Esophagus (tissue), 2 donors: ENCODE data around the gene PNPLA2. TPM values are rescaled to one million over a fixed set of nuclear protein-coding genes. Genes with fewer than 3 reads are reported as not detected.
A peak's percentile ranks its signal among the peaks of the same experiment; 100 is the strongest.

ENCODE experiments used
- H3K27ac ChIP-seq, 2 donors: one replicate each; pipeline ENCODE4 v1.5.1; 2013; ENCODE audit warnings: low read depth in 2 of 2, mild to moderate bottlenecking in 2 of 2, inconsistent platforms in 1 of 2, low read length in 1 of 2, moderate library complexity in 1 of 2
- H3K27me3 ChIP-seq, 2 donors: one replicate each; pipeline ENCODE4 v1.6.1; 2013; ENCODE audit warnings: low read length in 2 of 2, control low read depth in 1 of 2, mild to moderate bottlenecking in 1 of 2; ENCODE audit not compliant: insufficient read depth in 2 of 2, control insufficient read depth in 1 of 2
- H3K36me3 ChIP-seq, 2 donors: one replicate each; pipeline ENCODE4 v1.6.1; 2013; ENCODE audit warnings: low read length in 1 of 2; ENCODE audit not compliant: control insufficient read depth in 2 of 2, insufficient read depth in 2 of 2
- H3K4me1 ChIP-seq, 2 donors: one replicate each; pipeline ENCODE4 v1.6.1; 2013; ENCODE audit warnings: low read length in 1 of 2; ENCODE audit not compliant: control insufficient read depth in 2 of 2, insufficient read depth in 2 of 2
- H3K4me3 ChIP-seq, 2 donors: one replicate each; pipeline ENCODE4 v1.5.1; 2013; ENCODE audit warnings: low read length in 2 of 2, mild to moderate bottlenecking in 2 of 2, low read depth in 1 of 2, moderate library complexity in 1 of 2
- H3K9me3 ChIP-seq, 2 donors: one replicate each; pipeline ENCODE4 v1.6.1; 2013; ENCODE audit warnings: mild to moderate bottlenecking in 2 of 2, low read depth in 1 of 2, low read length in 1 of 2, moderate library complexity in 1 of 2; ENCODE audit not compliant: control insufficient read depth in 2 of 2, insufficient read depth in 1 of 2
- WGBS, 2 donors: extraction: QIAGEN DNeasy Blood & Tissue Kit; methylation state at CpG; one replicate each; pipeline ENCODE4 v1.1.7; 2013; 5-methylcytosine and 5-hydroxymethylcytosine counted together
- polyA plus RNA-seq, 2 donors: library from polyadenylated mRNA; stranded (reverse); fragments of 200-250 nt; gene quantifications; one replicate each; pipeline ENCODE4 v1.2.3, GENCODE V29; 2013
- donor health status: healthy with polysubstance abuse.
- donor health status: Bipolar disorder and iron deficiency.

PNPLA2 gene
- polyA plus RNA-seq, 2 donors: 51.7 to 53.2 TPM

GRCh38 chr11:774873-775592 lies 43.7 kb upstream of the PNPLA2 start:
- Histone ChIP-seq H3K27me3 (no peaks in the 10 kb centered on the region), H3K4me3 (no peak overlapping the region), H3K27ac (peak overlapping the region; percentile 10 to 63), H3K9me3 (no peaks in the 10 kb centered on the region), H3K4me1 (peaks cover 13 to 27% of the 10 kb centered on the region in 2 donors), H3K36me3 (peaks cover 14 to 45% of the 10 kb centered on the region in 2 donors)
- 66 to 78% methylated on average over 19 to 20 of the region's 20 CpGs for WGBS, 2 donors

- Histone ChIP-seq H3K4me3 (peak overlapping the region; percentile 59 to 94), H3K27me3 (no peaks in the 10 kb centered on the region), H3K27ac (peak overlapping the region; percentile 4 to 81), H3K4me1 (peaks cover 13 to 27% of the 10 kb centered on the region in 2 donors), H3K36me3 (peaks cover 3 to 39% of the 10 kb centered on the region in 2 donors), H3K9me3 (no peaks in the 10 kb centered on the region)
- WGBS, 2 donors: 31 to 34% methylated on average over 11 of the region's 11 CpGs
Measured at GRCh38 chr11:776263-776560, 42.5 kb upstream of the PNPLA2 start.

- H3K4me3 ChIP-seq: peak overlapping the region; percentile 59 to 94
- peaks cover 13 to 27% of the 10 kb centered on the region in 2 donors for H3K4me1 ChIP-seq
- no peaks in the 10 kb centered on the region for H3K9me3 ChIP-seq
- no peaks in the 10 kb centered on the region for H3K27me3 ChIP-seq
- WGBS, 2 donors: 0 to 1% methylated on average over 45 to 62 of the region's 65 CpGs
- peak overlapping the region; percentile 81 to 83 for H3K27ac ChIP-seq
- H3K36me3 ChIP-seq: peaks cover 3 to 34% of the 10 kb centered on the region in 2 donors
Measured at GRCh38 chr11:776561-777287, 42.0 kb upstream of the PNPLA2 start.

GRCh38 chr11:777288-778255 lies 41.1 kb upstream of the PNPLA2 start, which contains the start of gene GATD1:
GATD1 (minus strand) TSS chr11:777487; CDS start chr11:777462, 25 bp downstream.
- Histone ChIP-seq H3K27me3 (no peaks in the 10 kb centered on the region), H3K36me3 (peaks cover 3 to 28% of the 10 kb centered on the region in 2 donors), H3K9me3 (no peaks in the 10 kb centered on the region), H3K4me1 (peaks cover 13 to 35% of the 10 kb centered on the region in 2 donors), H3K27ac (peak within 1 kb of the TSS; percentile 81 to 83), H3K4me3 (peak within 1 kb of the TSS; percentile 59 to 94)
- 1% methylated on average over 93 to 110 of the region's 110 CpGs for WGBS, 2 donors

GRCh38 chr11:778976-779954 lies 39.4 kb upstream of the PNPLA2 start:
- Histone ChIP-seq H3K27ac (no peak overlapping the region), H3K4me1 (peaks cover 13 to 39% of the 10 kb centered on the region in 2 donors), H3K27me3 (no peaks in the 10 kb centered on the region), H3K4me3 (no peak overlapping the region), H3K36me3 (peaks cover 0 to 15% of the 10 kb centered on the region in 2 donors), H3K9me3 (no peaks in the 10 kb centered on the region)
- WGBS, 2 donors: 93% methylated on average over 23 of the region's 23 CpGs

- Histone ChIP-seq H3K4me3 (no peak overlapping the region), H3K4me1 (peaks cover 9 to 36% of the 10 kb centered on the region in 2 donors), H3K27me3 (no peaks in the 10 kb centered on the region), H3K36me3 (peaks cover 0 to 11% of the 10 kb centered on the region in 2 donors), H3K9me3 (no peaks in the 10 kb centered on the region), H3K27ac (no peak overlapping the region)
- WGBS, 2 donors: 95 to 97% methylated on average over 16 of the region's 16 CpGs
Measured at GRCh38 chr11:779955-780532, 38.7 kb upstream of the PNPLA2 start.

GRCh38 chr11:782264-783174 lies 36.2 kb upstream of the PNPLA2 start:
- WGBS, 2 donors: 68 to 76% methylated on average over 35 to 36 of the region's 36 CpGs
- no peak overlapping the region for H3K27ac ChIP-seq
- no peaks in the 10 kb centered on the region for H3K9me3 ChIP-seq
- no peak overlapping the region for H3K4me3 ChIP-seq
- H3K36me3 ChIP-seq: peaks cover 0 to 11% of the 10 kb centered on the region in 2 donors
- peaks cover 3 to 24% of the 10 kb centered on the region in 2 donors for H3K4me1 ChIP-seq
- H3K27me3 ChIP-seq: no peaks in the 10 kb centered on the region
